GOT3 (cell line): Measurements from ENCODE around the gene HLA-DQA1.
"Not testable (repeated sequence)": the region's sequence is repeated elsewhere in the genome, so short reads cannot be mapped to it uniquely, and the experiment has no call there.

Experiments
- DNase-seq: peaks from one replicate; lab custom pipeline; 2025; ENCODE audit warnings: mixed read lengths; lab: John Stamatoyannopoulos, UW

Gene HLA-DQA1

DNA sequence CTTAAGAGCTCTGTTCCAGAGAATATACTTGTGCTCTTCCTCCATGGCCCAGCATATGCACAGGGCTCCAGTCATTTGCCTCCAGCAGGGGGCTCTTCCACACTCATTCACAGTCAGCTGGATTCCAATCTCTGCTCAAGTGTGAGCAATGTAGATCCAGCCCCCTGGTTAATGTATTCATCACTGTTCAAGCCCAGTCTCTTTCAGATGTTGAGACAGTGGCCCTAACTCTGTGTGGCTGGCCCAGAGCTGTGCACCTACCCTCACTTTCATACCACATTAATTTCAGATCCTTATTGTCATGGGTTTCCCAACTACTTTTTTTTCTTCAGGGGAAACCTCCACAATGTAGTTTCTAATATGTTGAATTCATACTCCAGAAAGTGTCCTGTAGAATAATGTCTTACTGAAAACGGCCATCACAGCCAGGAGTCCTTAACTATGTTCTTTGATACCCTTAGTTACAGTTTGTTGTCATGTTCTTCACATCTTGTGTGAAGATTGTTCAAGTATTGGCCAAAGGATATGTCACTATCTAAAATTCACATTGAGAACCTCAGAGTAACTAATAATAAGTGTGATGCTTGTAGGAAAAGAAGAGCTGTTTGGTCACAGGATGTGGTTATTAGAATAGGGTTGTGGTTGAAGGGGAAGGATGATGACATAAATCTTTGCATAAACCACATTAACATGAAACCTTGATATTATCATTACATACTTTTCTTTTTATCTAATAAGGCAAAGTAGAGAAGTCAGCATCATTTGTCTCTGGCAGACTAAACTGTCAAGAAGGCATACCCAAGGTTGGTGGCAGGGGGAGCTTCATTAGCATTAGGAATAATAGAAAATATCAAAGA lies 14.4 kb upstream of the HLA-DQA1 start:
- DNase-seq, result no peak

GRCh38 chr6:32623693-32624092 lies 13.5 kb upstream of the HLA-DQA1 start:
- DNase-seq, result no peak

GRCh38 chr6:32624565-32624964 lies 12.6 kb upstream of the HLA-DQA1 start:
- no peak for DNase-seq

- DNase-seq, result no peak
Observed at GRCh38 chr6:32625137-32625536, 12.1 kb upstream of the HLA-DQA1 start.

DNA sequence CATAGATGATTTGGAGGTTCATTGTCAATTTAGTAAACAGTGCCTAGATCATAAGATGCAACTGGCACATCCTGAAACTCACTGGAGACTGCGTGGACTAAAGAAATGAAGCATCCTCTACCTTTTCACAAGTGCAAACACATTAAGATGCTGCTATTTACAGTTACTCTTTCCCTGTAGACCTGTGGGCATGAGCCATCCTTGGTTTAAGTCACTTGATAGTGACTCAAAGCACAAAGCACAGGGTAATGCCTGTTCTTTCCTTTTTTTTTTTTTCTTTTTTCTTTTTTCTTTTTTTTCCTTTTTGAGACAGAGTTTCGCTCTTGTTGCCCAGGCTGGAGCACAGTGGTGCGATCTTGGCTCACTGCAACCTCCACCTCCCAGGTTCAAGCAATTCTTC lies 10.0 kb upstream of the HLA-DQA1 start:
- DNase-seq, result no peak

DNA sequence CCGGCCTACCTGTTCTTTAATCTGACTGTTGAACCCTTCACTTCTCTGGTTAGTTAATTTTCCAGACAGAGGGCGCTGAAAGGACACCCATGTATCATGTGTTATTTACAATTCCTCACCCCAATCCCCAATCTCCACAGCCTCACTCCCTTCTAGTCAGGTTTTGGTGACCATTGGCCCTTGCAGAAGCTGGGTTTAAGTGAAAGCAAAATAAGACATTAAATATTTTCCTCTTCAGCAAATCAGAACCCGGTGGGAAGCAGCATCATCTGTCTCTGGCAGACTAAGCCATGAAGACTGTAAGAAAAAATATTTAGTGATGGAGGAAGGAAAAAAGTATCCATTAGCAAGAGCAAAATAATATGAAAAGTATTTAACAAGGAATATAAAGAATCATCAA lies 9.4 kb upstream of the HLA-DQA1 start:
- DNase-seq, result peak; percentile 21

DNA sequence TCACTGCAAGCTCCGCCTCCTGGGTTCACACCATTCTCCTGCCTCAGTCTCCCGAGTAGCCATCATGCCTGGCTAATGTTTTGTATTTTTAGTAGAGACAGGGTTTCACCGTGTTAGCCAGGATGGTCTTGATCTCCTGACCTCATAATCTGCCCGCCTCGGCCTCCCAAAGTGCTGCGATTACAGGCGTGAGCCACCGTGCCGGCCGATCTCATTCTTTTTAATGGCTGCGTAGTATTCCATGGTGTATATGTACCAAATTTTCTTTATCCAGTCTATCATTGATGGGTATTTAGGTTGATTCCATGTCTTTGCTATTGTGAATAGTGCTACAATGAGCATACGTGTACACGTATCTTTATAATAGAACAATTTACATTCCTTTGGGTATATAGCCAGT lies 7.4 kb upstream of the HLA-DQA1 start:
- not testable (repeated sequence) for DNase-seq

DNA sequence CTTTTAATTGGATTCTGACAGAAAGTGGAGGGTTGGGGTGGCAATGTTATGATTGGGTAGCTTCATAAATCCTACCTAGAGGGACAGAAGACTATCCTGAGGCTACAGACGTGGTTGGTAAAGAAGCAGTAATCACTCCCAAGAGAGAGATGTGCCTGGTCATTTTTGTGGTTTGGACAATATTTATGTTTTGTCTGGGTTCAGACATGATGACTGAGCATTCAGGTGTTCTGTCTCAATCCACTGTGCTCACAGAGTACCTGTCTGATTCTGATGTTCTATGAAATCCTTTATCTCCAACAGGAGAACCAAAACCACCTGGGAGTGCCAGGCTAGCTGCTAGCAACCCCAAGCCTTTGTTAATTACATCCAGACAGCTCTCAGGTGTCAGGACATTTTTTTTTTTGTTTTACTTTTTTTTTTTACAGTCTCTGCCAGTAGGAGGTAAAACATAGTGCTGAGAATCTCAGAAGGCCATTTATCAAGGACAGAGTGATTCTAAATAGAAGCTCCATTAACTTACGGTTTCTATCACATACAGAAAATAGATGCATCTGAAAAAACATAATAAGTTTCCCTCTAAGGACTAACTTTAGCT lies 1.6 kb upstream of the HLA-DQA1 start:
- no peak for DNase-seq

- no peak for DNase-seq
Observed at GRCh38 chr6:32637883-32638282, 677 bp downstream of the HLA-DQA1 start.

GRCh38 chr6:32638532-32639219 lies 1.5 kb downstream of the HLA-DQA1 start:
- DNase-seq, result no peak

DNA sequence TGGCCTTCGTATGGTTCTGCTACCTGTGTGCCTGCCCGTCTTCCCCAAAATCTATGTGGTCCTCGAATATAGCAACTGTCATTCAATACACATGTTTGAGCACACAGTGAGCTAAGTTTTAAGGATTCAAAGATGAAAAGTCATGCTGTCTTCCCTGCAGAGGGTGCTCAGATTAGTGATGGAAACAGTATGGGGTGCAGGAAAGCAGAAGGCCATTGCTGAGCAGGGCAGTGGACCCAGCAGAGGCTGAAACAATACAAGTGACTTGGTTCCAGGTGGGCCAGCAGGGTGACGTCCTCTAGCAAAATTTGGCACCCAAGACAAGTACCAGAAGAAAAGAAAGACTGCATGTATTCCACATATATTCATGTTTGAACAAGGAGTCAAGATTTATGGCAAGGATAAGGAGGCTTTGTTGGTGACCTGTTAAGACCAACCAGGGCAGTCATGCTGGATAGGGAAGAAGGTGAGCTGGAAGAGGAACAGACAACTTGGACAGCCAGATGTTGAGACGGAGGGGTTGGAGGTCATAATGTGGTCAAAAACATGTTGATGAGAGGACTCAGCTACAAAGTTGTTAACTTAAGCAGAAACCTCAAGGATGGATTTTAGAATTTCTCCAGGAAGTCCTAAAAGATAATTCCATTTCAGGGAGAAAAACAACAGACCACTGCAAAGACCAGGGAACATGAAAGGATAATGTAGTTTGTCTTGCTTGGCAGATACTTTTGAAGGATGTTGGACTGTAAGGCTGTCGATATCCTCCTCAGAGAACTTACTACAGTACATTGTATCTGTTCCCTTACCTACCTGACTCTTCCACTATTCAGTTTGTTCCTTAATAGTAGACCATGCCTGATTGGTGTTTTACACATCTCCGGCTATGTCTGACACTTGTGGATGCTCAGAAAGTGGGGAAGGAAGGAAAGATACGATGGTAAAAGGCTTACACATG lies 2.5 kb downstream of the HLA-DQA1 start:
- DNase-seq, result no peak

- no peak for DNase-seq
Observed at GRCh38 chr6:32641122-32641521, 3.9 kb downstream of the HLA-DQA1 start.

DNA sequence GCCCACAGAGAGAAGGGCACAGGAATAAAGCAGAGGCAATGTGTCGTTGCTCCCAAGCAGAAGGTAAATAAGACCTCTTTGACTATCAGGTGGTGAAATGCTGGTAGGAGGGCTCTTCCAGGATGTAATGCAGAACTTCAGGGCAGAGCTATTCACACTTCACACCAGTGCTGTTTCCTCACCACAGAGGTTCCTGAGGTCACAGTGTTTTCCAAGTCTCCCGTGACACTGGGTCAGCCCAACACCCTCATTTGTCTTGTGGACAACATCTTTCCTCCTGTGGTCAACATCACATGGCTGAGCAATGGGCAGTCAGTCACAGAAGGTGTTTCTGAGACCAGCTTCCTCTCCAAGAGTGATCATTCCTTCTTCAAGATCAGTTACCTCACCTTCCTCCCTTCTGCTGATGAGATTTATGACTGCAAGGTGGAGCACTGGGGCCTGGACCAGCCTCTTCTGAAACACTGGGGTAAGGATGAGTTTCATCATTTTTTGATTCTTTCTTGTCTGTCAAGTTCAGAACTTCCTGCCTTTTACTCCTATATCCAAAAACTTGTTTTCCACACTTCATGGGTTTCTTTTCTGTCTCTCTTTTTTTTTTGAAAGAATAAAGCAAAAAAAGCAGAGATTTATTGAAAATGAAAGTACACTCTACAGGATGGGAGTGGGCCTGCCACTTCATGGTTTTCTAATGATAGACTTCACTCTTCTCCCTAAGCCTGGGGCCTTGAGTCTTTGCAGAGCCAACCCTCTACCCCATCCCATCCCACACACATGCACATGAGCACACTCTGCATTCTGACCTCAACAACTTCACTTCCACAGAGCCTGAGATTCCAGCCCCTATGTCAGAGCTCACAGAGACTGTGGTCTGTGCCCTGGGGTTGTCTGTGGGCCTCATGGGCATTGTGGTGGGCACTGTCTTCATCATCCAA lies 4.8 kb downstream of the HLA-DQA1 start:
- DNase-seq, result not testable (repeated sequence)

GRCh38 chr6:32642720-32643106 lies 5.5 kb downstream of the HLA-DQA1 start:
- no peak for DNase-seq

- DNase-seq, result no peak
Observed at GRCh38 chr6:32643904-32644303, 6.7 kb downstream of the HLA-DQA1 start.

- no peak for DNase-seq
Observed at GRCh38 chr6:32645047-32645703, 8.0 kb downstream of the HLA-DQA1 start.

GRCh38 chr6:32655203-32655710 lies 18.1 kb downstream of the HLA-DQA1 start:
- DNase-seq, result no peak

DNA sequence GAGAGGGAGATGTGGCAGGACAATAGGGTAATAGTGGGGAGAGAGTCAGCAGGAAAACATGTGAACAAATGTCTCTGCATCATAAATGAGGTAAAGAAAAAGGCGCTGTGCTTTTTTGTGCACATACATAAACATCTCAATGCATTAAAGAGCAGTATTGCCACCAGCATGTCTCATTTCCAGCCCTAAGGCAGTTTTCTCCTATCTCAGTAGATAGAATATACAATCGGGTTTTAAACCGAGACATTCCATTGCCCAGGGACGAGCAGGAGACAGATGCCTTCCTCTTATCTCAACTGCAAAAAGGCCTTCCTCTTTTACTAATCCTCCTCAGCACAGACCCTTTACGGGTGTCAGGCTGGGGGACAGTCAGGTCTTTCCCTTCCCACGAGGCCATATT lies 20.1 kb downstream of the HLA-DQA1 start:
- not testable (repeated sequence) for DNase-seq

GRCh38 chr6:32657819-32658218 lies 20.6 kb downstream of the HLA-DQA1 start:
- not testable (repeated sequence) for DNase-seq
